Activated naive CD4-positive, alpha-beta T cell (primary cell): Measurements from ENCODE around the gene KIRREL3.

Experiments used
- DNase-seq, 4 experiments: peaks; one replicate each; lab custom pipeline; 2025; lab: John Stamatoyannopoulos, UW

KIRREL3 gene

GRCh38 chr11:126830216-126830806 is 170.3 kb downstream of the KIRREL3 start:
- DNase-seq = no peak

GRCh38 chr11:126829716-126830115 is 170.9 kb downstream of the KIRREL3 start:
- no peak for DNase-seq

- DNase-seq = no peak
Observed at GRCh38 chr11:126824035-126824607, 176.4 kb downstream of the KIRREL3 start.

GRCh38 chr11:126823274-126823673 is 177.3 kb downstream of the KIRREL3 start:
- no peak for DNase-seq

GRCh38 chr11:126821827-126822226 is 178.7 kb downstream of the KIRREL3 start:
- DNase-seq = no peak

GRCh38 chr11:126819194-126819593 is 181.4 kb downstream of the KIRREL3 start:
- no peak for DNase-seq

- no peak for DNase-seq
Observed at GRCh38 chr11:126817523-126818450, 182.8 kb downstream of the KIRREL3 start.

- DNase-seq = no peak
Observed at GRCh38 chr11:126817096-126817495, 183.5 kb downstream of the KIRREL3 start.

- no peak for DNase-seq
Observed at GRCh38 chr11:126816645-126817044, 183.9 kb downstream of the KIRREL3 start.

- DNase-seq = no peak
Observed at GRCh38 chr11:126815111-126815510, 185.5 kb downstream of the KIRREL3 start.

GRCh38 chr11:126810776-126811175 is 189.8 kb downstream of the KIRREL3 start:
- no peak for DNase-seq

- no peak for DNase-seq
Observed at GRCh38 chr11:126809514-126810289, 190.9 kb downstream of the KIRREL3 start.

GRCh38 chr11:126808836-126809235 is 191.7 kb downstream of the KIRREL3 start:
- DNase-seq = no peak

GRCh38 chr11:126808296-126808695 is 192.3 kb downstream of the KIRREL3 start:
- no peak for DNase-seq

- no peak for DNase-seq
Observed at GRCh38 chr11:126805870-126806269, 194.7 kb downstream of the KIRREL3 start.

- no peak for DNase-seq
Observed at GRCh38 chr11:126804363-126804762, 196.2 kb downstream of the KIRREL3 start.

- no peak for DNase-seq
Observed at GRCh38 chr11:126800009-126800408, 200.6 kb downstream of the KIRREL3 start.

GRCh38 chr11:126797457-126798169 is 203.0 kb downstream of the KIRREL3 start:
- no peak for DNase-seq

- DNase-seq = no peak
Observed at GRCh38 chr11:126793596-126793995, 207.0 kb downstream of the KIRREL3 start.

- no peak for DNase-seq
Observed at GRCh38 chr11:126791991-126792390, 208.6 kb downstream of the KIRREL3 start.

- no peak for DNase-seq
Observed at GRCh38 chr11:126791446-126791845, 209.1 kb downstream of the KIRREL3 start.
